Stimulated activated memory B cell treated with anti-CD40 and anti-IgM and Interleukin-4, amounts not matched to agents 10 μg/mL and 1 μg/mL and 100 μg/mL, for 72 hours (primary cell): ENCODE results near the gene AP2A2.

ENCODE experiments used
- ATAC-seq: fragments of 150-1000 bp; cut with Tn5 transposase; 2 replicates; pipeline ENCODE4 v1.10.0; 2021
- H3K27ac Mint-ChIP-seq: one replicate; pipeline ENCODE4 v1.8.0; 2022; ENCODE audit warnings: mild to moderate bottlenecking, mixed read lengths
- H3K27me3 Mint-ChIP-seq: one replicate; pipeline ENCODE4 v1.8.0; 2022; ENCODE audit warnings: mixed read lengths
- H3K36me3 Mint-ChIP-seq: one replicate; pipeline ENCODE4 v1.8.0; 2022; ENCODE audit warnings: mixed read lengths
- H3K4me1 Mint-ChIP-seq: one replicate; pipeline ENCODE4 v1.8.0; 2022; ENCODE audit warnings: mixed read lengths
- H3K4me3 Mint-ChIP-seq: one replicate; pipeline ENCODE4 v1.8.0; 2022; ENCODE audit warnings: mild to moderate bottlenecking, moderate library complexity, mixed read lengths
- H3K9me3 Mint-ChIP-seq: one replicate; pipeline ENCODE4 v1.8.0; 2022; ENCODE audit warnings: mixed read lengths

AP2A2 gene

DNA sequence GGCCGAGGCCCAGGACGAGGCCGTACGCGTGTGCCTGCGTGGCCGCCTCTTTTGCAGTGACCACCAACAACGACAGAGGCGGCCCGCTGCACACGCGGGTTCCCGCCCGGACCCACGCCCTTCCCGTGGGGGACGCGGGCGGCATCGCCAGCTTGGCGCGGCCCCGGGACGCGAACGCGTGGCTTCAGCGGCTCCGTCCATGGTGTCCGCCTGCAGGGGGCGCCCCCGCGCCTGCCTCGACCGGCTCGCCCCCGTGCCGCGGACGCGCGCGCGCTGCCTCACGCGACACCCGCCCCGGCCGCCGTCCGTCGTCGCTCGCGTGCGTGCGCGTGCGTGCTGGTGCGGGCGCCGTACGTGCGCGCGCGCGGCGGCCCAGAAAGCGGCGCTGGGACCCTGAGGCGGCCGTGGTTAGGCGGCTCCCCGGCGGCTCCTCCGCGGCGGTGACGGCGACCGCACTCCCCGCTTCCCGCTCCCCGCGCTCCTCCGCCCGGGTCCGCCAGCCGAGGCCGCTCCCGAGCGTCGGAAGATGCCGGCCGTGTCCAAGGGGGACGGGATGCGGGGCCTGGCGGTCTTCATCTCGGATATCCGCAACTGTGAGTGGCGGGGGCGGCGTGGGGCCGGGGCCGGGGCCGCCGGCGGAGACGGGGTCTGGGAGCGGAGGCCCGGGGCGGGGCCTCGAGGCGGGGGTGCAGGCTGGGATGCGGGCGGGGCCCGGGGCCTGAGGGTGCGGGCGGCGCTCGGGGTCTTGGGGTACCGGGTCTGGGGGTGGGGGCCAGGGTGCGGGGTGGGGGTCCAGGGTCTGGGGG is at the start of gene AP2A2:
AP2A2 (plus strand) TSS at position 375 of the 806 bp plus-strand sequence; CDS start at position 527, 152 bp downstream.
- Mint-ChIP-seq H3K36me3 (peaks cover 5% of the 10 kb centered on the region), H3K27me3 (no peaks in the 10 kb centered on the region), H3K9me3 (no peaks in the 10 kb centered on the region), H3K4me3 (peak within 1 kb of the TSS; percentile 83), H3K27ac (peak within 1 kb of the TSS; percentile 79), H3K4me1 (peaks cover 27% of the 10 kb centered on the region)
- peak; percentile 87 for ATAC-seq

GRCh38 chr11:876545-876944 is 49.1 kb upstream of the AP2A2 start:
- H3K27ac Mint-ChIP-seq, result no peak overlapping the region
- no peaks in the 10 kb centered on the region for H3K4me1 Mint-ChIP-seq
- ATAC-seq, result no peak
- H3K4me3 Mint-ChIP-seq, result no peak overlapping the region
- H3K9me3 Mint-ChIP-seq, result no peaks in the 10 kb centered on the region
- peaks cover 59% of the 10 kb centered on the region for H3K36me3 Mint-ChIP-seq
- H3K27me3 Mint-ChIP-seq, result no peaks in the 10 kb centered on the region

DNA sequence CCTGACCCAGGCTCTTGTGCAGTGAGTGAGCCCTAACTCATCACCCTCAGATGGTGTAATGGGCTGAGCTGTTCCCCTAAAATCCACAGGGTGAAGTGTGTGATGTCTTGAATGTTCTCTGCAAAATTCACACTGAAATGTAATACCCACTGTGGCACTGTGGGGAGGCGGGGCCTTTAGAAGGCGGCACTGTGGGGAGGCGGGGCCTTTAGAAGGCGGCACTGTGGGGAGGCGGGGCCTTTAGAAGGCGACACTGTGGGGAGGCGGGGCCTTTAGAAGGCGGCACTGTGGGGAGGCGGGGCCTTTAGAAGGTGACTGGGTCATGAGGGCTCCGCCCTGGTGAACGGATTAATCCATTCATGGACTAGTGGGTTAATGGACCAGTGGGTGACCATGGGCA is 48.1 kb upstream of the AP2A2 start:
- no peaks in the 10 kb centered on the region for H3K27me3 Mint-ChIP-seq

DNA sequence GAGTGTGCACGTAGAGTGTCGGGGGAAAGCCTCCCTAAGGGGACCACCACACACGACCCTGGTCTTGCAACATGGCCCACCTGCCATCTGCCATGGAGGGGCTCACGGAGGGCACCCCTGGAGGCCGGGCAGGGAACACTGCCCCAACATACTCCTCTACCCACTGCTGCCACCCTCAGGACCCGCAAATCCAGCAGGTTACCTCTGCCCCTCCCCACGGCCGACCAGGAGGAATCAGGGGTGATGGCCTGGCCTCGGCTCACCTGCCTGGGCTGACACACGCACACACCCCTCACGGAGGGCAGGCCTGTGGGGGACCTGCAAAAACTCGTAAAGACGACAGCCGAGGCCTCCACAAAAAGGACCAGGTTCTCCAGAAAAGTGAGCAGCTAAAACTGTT is 45.2 kb upstream of the AP2A2 start:
- no peak overlapping the region for H3K4me3 Mint-ChIP-seq
- H3K27me3 Mint-ChIP-seq, result no peaks in the 10 kb centered on the region
- peaks cover 59% of the 10 kb centered on the region for H3K36me3 Mint-ChIP-seq
- H3K4me1 Mint-ChIP-seq, result no peaks in the 10 kb centered on the region
- H3K9me3 Mint-ChIP-seq, result no peaks in the 10 kb centered on the region
- ATAC-seq, result no peak
- no peak overlapping the region for H3K27ac Mint-ChIP-seq

More for the DNA sequence above, 48.1 kb upstream of the AP2A2 start:
- peaks cover 69% of the 10 kb centered on the region for H3K36me3 Mint-ChIP-seq
- no peak overlapping the region for H3K27ac Mint-ChIP-seq
- no peak for ATAC-seq
- H3K9me3 Mint-ChIP-seq, result no peaks in the 10 kb centered on the region
- H3K4me3 Mint-ChIP-seq, result no peak overlapping the region
- H3K4me1 Mint-ChIP-seq, result no peaks in the 10 kb centered on the region

DNA sequence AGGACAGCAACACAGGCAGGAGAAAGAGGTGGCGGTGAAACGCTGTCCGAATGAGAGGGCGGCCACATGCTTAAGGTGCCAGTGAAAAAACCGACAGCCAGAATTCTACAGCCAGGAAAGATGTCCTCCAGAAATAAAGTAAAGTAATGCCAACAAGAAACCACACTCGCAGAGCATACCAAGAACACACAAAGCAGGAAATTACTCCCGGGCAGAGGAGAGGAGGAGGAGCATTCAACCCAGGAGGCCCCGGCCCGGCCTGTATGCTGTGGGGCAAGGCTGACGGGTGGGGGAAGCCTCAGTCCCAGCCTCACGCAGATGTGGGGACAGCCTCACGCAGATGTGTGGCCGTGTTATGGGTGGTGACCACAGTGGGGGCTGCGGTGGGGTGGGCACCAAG is 43.1 kb upstream of the AP2A2 start:
- Mint-ChIP-seq H3K4me3 (no peak overlapping the region), H3K9me3 (no peaks in the 10 kb centered on the region), H3K27ac (no peak overlapping the region), H3K27me3 (no peaks in the 10 kb centered on the region), H3K36me3 (peaks cover 61% of the 10 kb centered on the region), H3K4me1 (no peaks in the 10 kb centered on the region)
- ATAC-seq, result no peak

- Mint-ChIP-seq H3K27ac (no peak overlapping the region), H3K4me1 (no peaks in the 10 kb centered on the region), H3K9me3 (no peaks in the 10 kb centered on the region), H3K4me3 (no peak overlapping the region), H3K36me3 (peaks cover 64% of the 10 kb centered on the region), H3K27me3 (no peaks in the 10 kb centered on the region)
- no peak for ATAC-seq
Observed at GRCh38 chr11:883527-883926, 42.1 kb upstream of the AP2A2 start.

- H3K36me3 Mint-ChIP-seq, result peaks cover 63% of the 10 kb centered on the region
- no peak overlapping the region for H3K4me3 Mint-ChIP-seq
- H3K9me3 Mint-ChIP-seq, result no peaks in the 10 kb centered on the region
- no peaks in the 10 kb centered on the region for H3K4me1 Mint-ChIP-seq
- H3K27ac Mint-ChIP-seq, result no peak overlapping the region
- ATAC-seq, result peak; percentile 10
- no peaks in the 10 kb centered on the region for H3K27me3 Mint-ChIP-seq
Observed at GRCh38 chr11:884578-885070, 41.0 kb upstream of the AP2A2 start.

DNA sequence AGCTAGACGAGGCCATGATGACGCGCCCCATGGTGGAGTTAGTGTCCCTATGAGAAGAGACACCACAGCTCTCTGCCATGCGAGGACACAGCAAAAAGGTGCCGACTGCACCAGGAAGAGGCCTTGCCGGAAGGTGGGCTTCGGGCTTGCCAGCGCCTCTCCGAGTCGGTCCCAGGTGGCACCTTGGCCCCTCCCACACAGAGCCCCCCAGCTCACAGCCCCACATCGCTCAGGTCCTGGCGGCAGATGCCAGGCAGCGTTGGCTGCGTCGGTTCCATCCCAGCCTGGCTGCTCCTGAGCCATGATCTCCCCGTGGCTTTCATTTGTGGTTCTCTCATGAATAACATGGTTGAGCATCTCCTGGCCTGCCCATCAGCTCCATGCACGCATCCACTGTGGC is 39.1 kb upstream of the AP2A2 start:
- H3K9me3 Mint-ChIP-seq, result no peaks in the 10 kb centered on the region
- ATAC-seq, result no peak
- no peaks in the 10 kb centered on the region for H3K4me1 Mint-ChIP-seq

GRCh38 chr11:887589-887988 is 38.1 kb upstream of the AP2A2 start:
- no peaks in the 10 kb centered on the region for H3K9me3 Mint-ChIP-seq
- no peaks in the 10 kb centered on the region for H3K4me1 Mint-ChIP-seq
- no peak for ATAC-seq
- H3K36me3 Mint-ChIP-seq, result peaks cover 44% of the 10 kb centered on the region
- no peak overlapping the region for H3K4me3 Mint-ChIP-seq
- no peak overlapping the region for H3K27ac Mint-ChIP-seq
- H3K27me3 Mint-ChIP-seq, result no peaks in the 10 kb centered on the region

More for the DNA sequence above, 39.1 kb upstream of the AP2A2 start:
- Mint-ChIP-seq H3K27ac (no peak overlapping the region), H3K4me3 (no peak overlapping the region), H3K27me3 (no peaks in the 10 kb centered on the region), H3K36me3 (peaks cover 55% of the 10 kb centered on the region)

DNA sequence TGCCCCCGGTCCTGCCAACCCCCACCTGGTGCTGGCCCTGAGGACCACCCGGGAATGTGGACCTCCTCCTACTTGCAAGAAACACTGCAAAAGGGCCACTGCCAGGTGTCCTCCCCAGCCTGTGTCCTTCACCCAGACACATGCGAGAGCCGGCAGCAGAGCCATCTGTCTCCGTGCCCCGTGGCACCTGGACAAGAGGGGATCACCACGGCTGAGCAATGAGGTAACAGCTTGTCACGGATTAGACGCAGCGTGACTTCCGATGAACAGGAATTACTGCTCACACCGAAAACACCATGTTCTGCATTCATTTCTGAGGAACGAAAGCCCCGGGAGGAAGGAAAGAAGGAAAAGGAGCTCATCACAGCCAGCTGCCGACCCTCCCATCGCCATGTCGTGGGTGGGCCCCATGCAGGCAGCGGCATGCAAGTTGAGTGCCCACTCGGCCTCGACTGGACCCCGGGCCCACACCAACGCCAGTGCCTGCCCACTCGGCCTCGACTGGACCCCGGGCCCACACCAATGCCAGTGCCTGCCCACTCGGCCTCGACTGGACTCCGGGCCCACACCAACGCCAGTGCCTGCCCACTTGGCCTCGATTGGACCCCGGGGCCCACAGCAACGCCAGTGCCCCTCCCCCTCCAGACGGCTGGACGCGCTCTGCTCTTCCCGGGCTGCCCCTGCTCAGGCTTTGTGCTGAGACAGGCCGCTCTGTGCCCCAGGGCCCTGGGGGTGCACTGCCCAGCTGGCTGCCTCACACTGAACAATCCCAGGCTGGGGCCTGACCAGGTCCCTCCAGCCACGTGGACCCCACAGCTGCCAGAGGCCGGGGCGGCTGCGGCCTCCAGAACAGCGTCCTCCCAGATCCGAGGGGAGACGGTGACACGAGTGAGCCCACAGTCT is 37.1 kb upstream of the AP2A2 start:
- Mint-ChIP-seq H3K4me3 (no peak overlapping the region), H3K4me1 (no peaks in the 10 kb centered on the region), H3K36me3 (peaks cover 37% of the 10 kb centered on the region), H3K27ac (no peak overlapping the region), H3K9me3 (no peaks in the 10 kb centered on the region), H3K27me3 (no peaks in the 10 kb centered on the region)
- ATAC-seq, result no peak

GRCh38 chr11:889257-889656 is 36.4 kb upstream of the AP2A2 start:
- H3K4me3 Mint-ChIP-seq, result no peak overlapping the region
- no peaks in the 10 kb centered on the region for H3K9me3 Mint-ChIP-seq
- peaks cover 37% of the 10 kb centered on the region for H3K36me3 Mint-ChIP-seq
- no peak overlapping the region for H3K27ac Mint-ChIP-seq
- no peaks in the 10 kb centered on the region for H3K27me3 Mint-ChIP-seq
- H3K4me1 Mint-ChIP-seq, result no peaks in the 10 kb centered on the region
- ATAC-seq, result no peak

GRCh38 chr11:889687-890475 is 35.8 kb upstream of the AP2A2 start:
- no peak overlapping the region for H3K4me3 Mint-ChIP-seq
- no peak overlapping the region for H3K27ac Mint-ChIP-seq
- no peak for ATAC-seq
- no peaks in the 10 kb centered on the region for H3K4me1 Mint-ChIP-seq
- peaks cover 37% of the 10 kb centered on the region for H3K36me3 Mint-ChIP-seq
- no peaks in the 10 kb centered on the region for H3K9me3 Mint-ChIP-seq
- no peaks in the 10 kb centered on the region for H3K27me3 Mint-ChIP-seq

DNA sequence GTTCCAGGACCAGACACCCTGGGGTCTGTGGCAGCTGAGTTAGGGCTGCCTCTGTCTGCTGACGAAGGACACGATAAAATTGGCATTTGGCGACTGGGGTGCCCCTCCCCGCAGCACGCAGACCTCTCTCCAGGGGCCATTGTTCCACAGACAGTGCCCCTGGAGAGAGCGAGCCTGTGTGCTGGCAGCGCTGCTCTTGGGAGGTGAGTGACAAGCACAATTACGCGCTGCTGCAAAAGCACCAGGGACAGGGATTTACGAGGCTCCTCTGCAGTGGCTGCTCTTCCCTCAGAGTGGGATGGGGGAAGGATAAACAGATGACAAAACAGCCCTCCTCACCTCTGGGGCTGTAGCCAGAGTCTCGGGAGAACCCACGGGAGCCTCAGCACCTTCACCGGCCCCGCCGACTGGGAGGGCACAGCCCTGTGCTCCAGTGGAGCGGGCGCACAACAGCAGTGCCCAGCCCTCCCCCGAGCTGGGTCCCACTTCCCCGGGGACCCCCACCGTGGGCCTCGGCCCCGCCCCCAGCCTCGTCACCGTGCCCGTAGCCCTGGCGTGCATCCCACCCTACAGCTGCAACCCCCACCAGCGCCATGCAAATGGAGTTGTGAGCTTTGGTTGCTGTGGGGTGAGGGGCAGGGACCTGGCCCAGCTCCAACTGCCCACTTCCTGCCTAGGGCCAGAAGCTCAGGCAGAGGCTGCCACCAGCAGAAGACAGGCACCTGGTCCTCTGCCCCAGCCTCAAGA is 34.7 kb upstream of the AP2A2 start:
- no peaks in the 10 kb centered on the region for H3K9me3 Mint-ChIP-seq
- H3K36me3 Mint-ChIP-seq, result peaks cover 32% of the 10 kb centered on the region
- H3K27me3 Mint-ChIP-seq, result no peaks in the 10 kb centered on the region
- no peak overlapping the region for H3K4me3 Mint-ChIP-seq
- ATAC-seq, result no peak
- H3K27ac Mint-ChIP-seq, result no peak overlapping the region
- no peaks in the 10 kb centered on the region for H3K4me1 Mint-ChIP-seq

- Mint-ChIP-seq H3K4me3 (no peak overlapping the region), H3K27ac (no peak overlapping the region), H3K36me3 (peaks cover 16% of the 10 kb centered on the region), H3K4me1 (no peaks in the 10 kb centered on the region), H3K27me3 (no peaks in the 10 kb centered on the region), H3K9me3 (no peaks in the 10 kb centered on the region)
- no peak for ATAC-seq
Observed at GRCh38 chr11:893008-893654, 32.5 kb upstream of the AP2A2 start.
